Natural killer cell (primary cell): ENCODE data around the gene FRS3. TPM values are rescaled to one million over a fixed set of nuclear protein-coding genes. Genes with fewer than 3 reads are reported as not detected.

Experiments
- ATAC-seq, 3 donors: fragments of 150-1000 bp in 2 of 3; fragments of 200-7000 bp in 1 of 3; cut with Tn5 transposase; 1 replicate in 1 of 3; 2 replicates in 2 of 3; pipeline ENCODE4 v1.10.0; 2021; ENCODE audit warnings: mild to moderate bottlenecking in 2 of 3, moderate library complexity in 2 of 3
- DNase-seq, 2 donors: peaks; one replicate each; pipeline versions ENCODE4 v3.0.0 to v3.0.0-alpha.2; 2013 to 2021; ENCODE audit warnings: mixed read lengths in 1 of 2
- H3K27ac ChIP-seq: one replicate; pipeline ENCODE4 v1.5.1; 2013; ENCODE audit warnings: mild to moderate bottlenecking, low read length
- H3K27me3 ChIP-seq: one replicate; pipeline ENCODE4 v1.6.1; 2013; ENCODE audit warnings: low read length; ENCODE audit not compliant: control insufficient read depth, insufficient read depth
- H3K36me3 ChIP-seq: one replicate; pipeline ENCODE4 v1.6.1; 2013; ENCODE audit warnings: low read length; ENCODE audit not compliant: control insufficient read depth, insufficient read depth
- H3K4me1 ChIP-seq: one replicate; pipeline ENCODE4 v1.6.1; 2013; ENCODE audit warnings: low read length; ENCODE audit not compliant: control insufficient read depth, insufficient read depth
- H3K4me3 ChIP-seq: one replicate; pipeline ENCODE4 v1.5.1; 2013; ENCODE audit warnings: low read length
- H3K9me3 ChIP-seq: one replicate; pipeline ENCODE4 v1.6.1; 2013; ENCODE audit warnings: low read length; ENCODE audit not compliant: control insufficient read depth, insufficient read depth
- H3K27ac Mint-ChIP-seq, 2 donors: one replicate each; pipeline ENCODE4 v1.8.0; 2022; ENCODE audit warnings: mild to moderate bottlenecking in 2 of 2, mixed read lengths in 2 of 2, moderate library complexity in 1 of 2
- H3K27me3 Mint-ChIP-seq, 2 donors: one replicate each; pipeline ENCODE4 v1.8.0; 2022; ENCODE audit warnings: low read depth in 2 of 2, mixed read lengths in 2 of 2
- H3K36me3 Mint-ChIP-seq: one replicate; pipeline ENCODE4 v1.8.0; 2022; ENCODE audit warnings: mixed read lengths
- H3K4me1 Mint-ChIP-seq, 2 donors: one replicate each; pipeline ENCODE4 v1.8.0; 2022; ENCODE audit warnings: mixed read lengths in 2 of 2
- H3K4me3 Mint-ChIP-seq: one replicate; pipeline ENCODE4 v1.8.0; 2022; ENCODE audit warnings: mild to moderate bottlenecking, moderate library complexity, mixed read lengths
- H3K9me3 Mint-ChIP-seq, 2 donors: one replicate each; pipeline ENCODE4 v1.8.0; 2022; ENCODE audit warnings: mixed read lengths in 2 of 2
- CTCF ChIP-seq: fragments of 200-600 bp; IDR thresholded peaks from one replicate; pipeline ENCODE4 v1.8.0; 2022; ENCODE audit warnings: antibody characterized with exemption
- WGBS: methylation state at CpG from one replicate; pipeline ENCODE4 v1.1.7; 2013; ENCODE audit warnings: missing lambda C conversion rate; ENCODE audit not compliant: insufficient coverage; 5-methylcytosine and 5-hydroxymethylcytosine counted together
- intact Hi-C: fragments of 100-400 bp; cut with micrococcal nuclease; formaldehyde crosslinking; loops from one replicate; pipeline ENCODE4 v1.14.2; 2022
- total RNA-seq, 4 donors: library from RNA; stranded (reverse); fragments of 120-200 nt in 1 of 4; gene quantifications; one replicate each; pipeline versions ENCODE4 v1.2.3 to v1.2.4, GENCODE V29; 2013 to 2022

Gene FRS3
- total RNA-seq, 3 donors from 2014 or later (not counting 1 experiment from before 2014, with no cell fraction given), result 4.5 to 5.7 (median 5.4) TPM

GRCh38 chr6:41791305-41791704, 11.6 kb upstream of the FRS3 start:
- Mint-ChIP-seq H3K36me3 (peaks cover 8% of the 10 kb centered on the region), H3K27ac (no peak overlapping the region), H3K9me3 (no peaks in the 10 kb centered on the region), H3K4me1 (peaks cover 0 to 18% of the 10 kb centered on the region in 2 donors), H3K4me3 (no peak overlapping the region), H3K27me3 (no peaks in the 10 kb centered on the region)
- Histone ChIP-seq H3K9me3 (no peaks in the 10 kb centered on the region), H3K27me3 (no peaks in the 10 kb centered on the region), H3K27ac (no peak overlapping the region), H3K36me3 (peaks cover 36% of the 10 kb centered on the region), H3K4me3 (no peak overlapping the region), H3K4me1 (peaks cover 13% of the 10 kb centered on the region)
- 88% methylated on average over 1 of the region's 1 CpG for WGBS
- no peak for ATAC-seq
- DNase-seq, result no peak
- intact Hi-C loops, result no loop called here
- TF ChIP-seq CTCF, result no peak

GRCh38 chr6:41790045-41790444, 10.3 kb upstream of the FRS3 start:
- Histone ChIP-seq H3K27me3 (no peaks in the 10 kb centered on the region), H3K27ac (no peak overlapping the region), H3K9me3 (no peaks in the 10 kb centered on the region), H3K4me1 (peaks cover 25% of the 10 kb centered on the region), H3K36me3 (peaks cover 34% of the 10 kb centered on the region), H3K4me3 (no peak overlapping the region)
- H3K9me3 Mint-ChIP-seq, result no peaks in the 10 kb centered on the region
- H3K27me3 Mint-ChIP-seq, result no peaks in the 10 kb centered on the region
- TF ChIP-seq CTCF, result no peak
- peaks cover 0 to 25% of the 10 kb centered on the region in 2 donors for H3K4me1 Mint-ChIP-seq
- peaks cover 8% of the 10 kb centered on the region for H3K36me3 Mint-ChIP-seq
- WGBS, result 94% methylated on average over 1 of the region's 1 CpG
- ATAC-seq, result no peak
- DNase-seq, result no peak
- H3K4me3 Mint-ChIP-seq, result peak overlapping the region; percentile 45
- peak overlapping the region in 1 of 2 donors; percentile 96 for H3K27ac Mint-ChIP-seq
- intact Hi-C loops, result no loop called here

GRCh38 chr6:41789390-41789724, 9.7 kb upstream of the FRS3 start:
- Histone ChIP-seq H3K4me3 (no peak overlapping the region), H3K27ac (no peak overlapping the region), H3K9me3 (no peaks in the 10 kb centered on the region), H3K27me3 (no peaks in the 10 kb centered on the region), H3K36me3 (peaks cover 32% of the 10 kb centered on the region), H3K4me1 (peaks cover 30% of the 10 kb centered on the region)
- DNase-seq (no peak), ATAC-seq (no peak)
- Mint-ChIP-seq H3K9me3 (no peaks in the 10 kb centered on the region), H3K4me3 (peak overlapping the region; percentile 94), H3K4me1 (peaks cover 0 to 25% of the 10 kb centered on the region in 2 donors), H3K27ac (peak overlapping the region; percentile 92 to 96), H3K36me3 (peaks cover 8% of the 10 kb centered on the region), H3K27me3 (no peaks in the 10 kb centered on the region)
- WGBS, result 91% methylated on average over 2 of the region's 3 CpGs
- intact Hi-C loops, result loop anchor here (10.0 kb wide), 1 partner anchor 755 kb away; no protein-coding TSS in a partner anchor
- TF ChIP-seq CTCF, result no peak

DNA sequence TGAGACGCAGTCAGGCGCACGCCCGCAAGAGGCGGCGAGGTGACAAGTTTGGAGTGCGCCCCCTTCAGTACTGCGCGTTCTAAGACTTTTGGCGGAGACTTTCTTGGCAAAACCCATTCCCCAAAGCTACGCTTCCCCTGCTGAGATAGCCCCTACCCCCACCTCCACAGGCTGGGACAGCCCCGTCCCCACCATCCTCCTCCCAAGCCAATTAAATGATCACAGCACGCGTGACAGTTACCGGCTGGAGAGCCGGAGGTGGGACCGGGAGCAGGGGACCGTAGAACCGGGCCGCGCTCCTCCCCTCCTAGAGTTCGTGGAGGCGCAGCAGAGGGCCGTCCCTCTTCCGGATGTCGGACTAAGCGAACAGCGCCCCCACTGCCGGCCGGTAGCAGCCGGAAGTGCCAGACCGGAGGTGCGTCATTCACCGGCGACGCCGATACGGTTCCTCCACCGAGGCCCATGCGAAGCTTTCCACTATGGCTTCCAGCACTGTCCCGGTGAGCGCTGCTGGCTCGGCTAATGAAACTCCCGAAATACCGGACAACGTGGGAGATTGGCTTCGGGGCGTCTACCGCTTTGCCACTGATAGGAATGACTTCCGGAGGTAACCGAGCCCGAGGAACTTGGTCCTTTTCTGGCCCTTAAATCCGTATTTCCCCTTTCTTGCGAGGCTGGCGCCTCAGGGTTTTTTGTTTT, 7.7 kb upstream of the FRS3 start, which contains the start of gene TOMM6:
TOMM6 (plus strand) TSS at position 476 of the 699 bp plus-strand sequence; CDS start at position 480, 4 bp downstream.
- H3K4me1 ChIP-seq, result peaks cover 30% of the 10 kb centered on the region
- no peaks in the 10 kb centered on the region for H3K9me3 Mint-ChIP-seq
- H3K4me3 ChIP-seq, result peak within 1 kb of the TSS; percentile 86
- peaks cover 0 to 25% of the 10 kb centered on the region in 2 donors for H3K4me1 Mint-ChIP-seq
- ATAC-seq (peak; percentile 79 to 92 (median 84)), DNase-seq (peak; percentile 93 to 97)
- H3K27me3 ChIP-seq, result no peaks in the 10 kb centered on the region
- H3K36me3 Mint-ChIP-seq, result peaks cover 8% of the 10 kb centered on the region
- intact Hi-C loops, result loop anchor here (1.0 to 10.0 kb wide), 5 partner anchors 53 to 757 kb away; partner anchors contain the start of genes BYSL, MED20, MRPS10 and TFEB
- TF ChIP-seq CTCF, result peak; percentile 95
- WGBS, result under 1% methylated on average over 55 of the region's 55 CpGs
- no peaks in the 10 kb centered on the region for H3K27me3 Mint-ChIP-seq
- peak within 1 kb of the TSS; percentile 94 for H3K4me3 Mint-ChIP-seq
- peak within 1 kb of the TSS; percentile 92 to 96 for H3K27ac Mint-ChIP-seq
- H3K9me3 ChIP-seq, result no peaks in the 10 kb centered on the region
- peaks cover 28% of the 10 kb centered on the region for H3K36me3 ChIP-seq
- peak within 1 kb of the TSS; percentile 92 for H3K27ac ChIP-seq
